Stimulated activated naive CD8-positive, alpha-beta T cell treated with anti-CD3 and anti-CD28 coated beads, Interleukin-15, Interleukin-2, amounts not matched to agents 100 ng/mL and 50 ng/mL, for 24 hours (primary cell): Measurements from ENCODE around the gene TBRG4.
A peak's percentile ranks its signal among the peaks of the same experiment; 100 is the strongest.

ENCODE experiments used
- H3K27ac Mint-ChIP-seq: one replicate; pipeline ENCODE4 v1.8.0; 2021; ENCODE audit warnings: mild to moderate bottlenecking, mixed read lengths
- H3K27me3 Mint-ChIP-seq: one replicate; pipeline ENCODE4 v1.8.0; 2021; ENCODE audit warnings: mixed read lengths
- H3K36me3 Mint-ChIP-seq: one replicate; pipeline ENCODE4 v1.8.0; 2021; ENCODE audit warnings: low read depth, mixed read lengths
- H3K4me1 Mint-ChIP-seq: one replicate; pipeline ENCODE4 v1.8.0; 2021; ENCODE audit warnings: low read depth, mixed read lengths
- H3K4me3 Mint-ChIP-seq: one replicate; pipeline ENCODE4 v1.8.0; 2021; ENCODE audit warnings: mild to moderate bottlenecking, mixed read lengths
- H3K9me3 Mint-ChIP-seq: one replicate; pipeline ENCODE4 v1.8.0; 2021; ENCODE audit warnings: mixed read lengths

TBRG4 gene

GRCh38 chr7:45072131-45073030 is 39.1 kb downstream of the TBRG4 start:
- H3K4me1 Mint-ChIP-seq = peaks cover 8% of the 10 kb centered on the region
- H3K4me3 Mint-ChIP-seq = no peak overlapping the region
- H3K27ac Mint-ChIP-seq = no peak overlapping the region
- peaks cover 20% of the 10 kb centered on the region for H3K36me3 Mint-ChIP-seq
- no peaks in the 10 kb centered on the region for H3K9me3 Mint-ChIP-seq
- no peaks in the 10 kb centered on the region for H3K27me3 Mint-ChIP-seq

- H3K27ac Mint-ChIP-seq = no peak overlapping the region
- peaks cover 22% of the 10 kb centered on the region for H3K36me3 Mint-ChIP-seq
- peaks cover 8% of the 10 kb centered on the region for H3K4me1 Mint-ChIP-seq
- H3K9me3 Mint-ChIP-seq = no peaks in the 10 kb centered on the region
- no peaks in the 10 kb centered on the region for H3K27me3 Mint-ChIP-seq
- H3K4me3 Mint-ChIP-seq = no peak overlapping the region
Observed at GRCh38 chr7:45071528-45071927, 40.0 kb downstream of the TBRG4 start.

- no peak overlapping the region for H3K27ac Mint-ChIP-seq
- H3K9me3 Mint-ChIP-seq = no peaks in the 10 kb centered on the region
- no peak overlapping the region for H3K4me3 Mint-ChIP-seq
- no peaks in the 10 kb centered on the region for H3K27me3 Mint-ChIP-seq
- H3K4me1 Mint-ChIP-seq = peaks cover 8% of the 10 kb centered on the region
- peaks cover 27% of the 10 kb centered on the region for H3K36me3 Mint-ChIP-seq
Observed at GRCh38 chr7:45070254-45070642, 41.2 kb downstream of the TBRG4 start.

- Mint-ChIP-seq H3K36me3 (peaks cover 29% of the 10 kb centered on the region), H3K9me3 (no peaks in the 10 kb centered on the region), H3K27ac (peak overlapping the region; percentile 16), H3K4me1 (peaks cover 8% of the 10 kb centered on the region), H3K27me3 (no peaks in the 10 kb centered on the region), H3K4me3 (no peak overlapping the region)
Observed at GRCh38 chr7:45069444-45070253, 41.8 kb downstream of the TBRG4 start.

GRCh38 chr7:45068236-45069023 is 43.1 kb downstream of the TBRG4 start:
- no peak overlapping the region for H3K4me3 Mint-ChIP-seq
- no peaks in the 10 kb centered on the region for H3K9me3 Mint-ChIP-seq
- peaks cover 38% of the 10 kb centered on the region for H3K36me3 Mint-ChIP-seq
- peak overlapping the region; percentile 45 for H3K27ac Mint-ChIP-seq
- peaks cover 16% of the 10 kb centered on the region for H3K4me1 Mint-ChIP-seq
- no peaks in the 10 kb centered on the region for H3K27me3 Mint-ChIP-seq

- no peak overlapping the region for H3K27ac Mint-ChIP-seq
- H3K4me3 Mint-ChIP-seq = no peak overlapping the region
- H3K9me3 Mint-ChIP-seq = no peaks in the 10 kb centered on the region
- no peaks in the 10 kb centered on the region for H3K27me3 Mint-ChIP-seq
- H3K36me3 Mint-ChIP-seq = peaks cover 40% of the 10 kb centered on the region
- peaks cover 22% of the 10 kb centered on the region for H3K4me1 Mint-ChIP-seq
Observed at GRCh38 chr7:45067582-45067981, 43.9 kb downstream of the TBRG4 start.

GRCh38 chr7:45066409-45066808 is 45.1 kb downstream of the TBRG4 start:
- H3K36me3 Mint-ChIP-seq = peaks cover 45% of the 10 kb centered on the region

GRCh38 chr7:45065031-45065995 is 46.2 kb downstream of the TBRG4 start:
- peaks cover 44% of the 10 kb centered on the region for H3K4me1 Mint-ChIP-seq
- no peak overlapping the region for H3K4me3 Mint-ChIP-seq
- peaks cover 48% of the 10 kb centered on the region for H3K36me3 Mint-ChIP-seq
- H3K27ac Mint-ChIP-seq = peak overlapping the region; percentile 61
- no peaks in the 10 kb centered on the region for H3K9me3 Mint-ChIP-seq
- H3K27me3 Mint-ChIP-seq = no peaks in the 10 kb centered on the region

More at GRCh38 chr7:45066409-45066808, 45.1 kb downstream of the TBRG4 start:
- Mint-ChIP-seq H3K9me3 (no peaks in the 10 kb centered on the region), H3K4me3 (no peak overlapping the region), H3K27ac (peak overlapping the region; percentile 31), H3K4me1 (peaks cover 33% of the 10 kb centered on the region), H3K27me3 (no peaks in the 10 kb centered on the region)

- Mint-ChIP-seq H3K4me1 (peaks cover 54% of the 10 kb centered on the region), H3K36me3 (peaks cover 51% of the 10 kb centered on the region), H3K9me3 (no peaks in the 10 kb centered on the region), H3K27me3 (no peaks in the 10 kb centered on the region), H3K4me3 (no peak overlapping the region), H3K27ac (peak overlapping the region; percentile 45)
Observed at GRCh38 chr7:45064047-45064725, 47.3 kb downstream of the TBRG4 start.

GRCh38 chr7:45061806-45062425 is 49.6 kb downstream of the TBRG4 start:
- H3K27me3 Mint-ChIP-seq = no peaks in the 10 kb centered on the region
- peaks cover 57% of the 10 kb centered on the region for H3K36me3 Mint-ChIP-seq
- H3K9me3 Mint-ChIP-seq = peaks cover 4% of the 10 kb centered on the region
- no peak overlapping the region for H3K4me3 Mint-ChIP-seq
- H3K4me1 Mint-ChIP-seq = peaks cover 63% of the 10 kb centered on the region
- H3K27ac Mint-ChIP-seq = peak overlapping the region; percentile 34

GRCh38 chr7:45061352-45061751 is 50.1 kb downstream of the TBRG4 start:
- Mint-ChIP-seq H3K27ac (peak overlapping the region; percentile 34), H3K9me3 (peaks cover 4% of the 10 kb centered on the region), H3K4me3 (no peak overlapping the region), H3K27me3 (no peaks in the 10 kb centered on the region), H3K36me3 (peaks cover 58% of the 10 kb centered on the region), H3K4me1 (peaks cover 68% of the 10 kb centered on the region)

GRCh38 chr7:45060295-45060694 is 51.2 kb downstream of the TBRG4 start:
- no peak overlapping the region for H3K4me3 Mint-ChIP-seq

GRCh38 chr7:45057878-45058277 is 53.6 kb downstream of the TBRG4 start:
- peaks cover 47% of the 10 kb centered on the region for H3K36me3 Mint-ChIP-seq
- peaks cover 79% of the 10 kb centered on the region for H3K4me1 Mint-ChIP-seq
- H3K4me3 Mint-ChIP-seq = no peak overlapping the region
- H3K9me3 Mint-ChIP-seq = peaks cover 4% of the 10 kb centered on the region
- H3K27ac Mint-ChIP-seq = peak overlapping the region; percentile 24
- no peaks in the 10 kb centered on the region for H3K27me3 Mint-ChIP-seq

More at GRCh38 chr7:45060295-45060694, 51.2 kb downstream of the TBRG4 start:
- Mint-ChIP-seq H3K4me1 (peaks cover 77% of the 10 kb centered on the region), H3K9me3 (peaks cover 4% of the 10 kb centered on the region), H3K27ac (peak overlapping the region; percentile 27), H3K36me3 (peaks cover 60% of the 10 kb centered on the region), H3K27me3 (no peaks in the 10 kb centered on the region)
